ENCODE results near the gene DCAF8.

The DCAF8 gene

DNA sequence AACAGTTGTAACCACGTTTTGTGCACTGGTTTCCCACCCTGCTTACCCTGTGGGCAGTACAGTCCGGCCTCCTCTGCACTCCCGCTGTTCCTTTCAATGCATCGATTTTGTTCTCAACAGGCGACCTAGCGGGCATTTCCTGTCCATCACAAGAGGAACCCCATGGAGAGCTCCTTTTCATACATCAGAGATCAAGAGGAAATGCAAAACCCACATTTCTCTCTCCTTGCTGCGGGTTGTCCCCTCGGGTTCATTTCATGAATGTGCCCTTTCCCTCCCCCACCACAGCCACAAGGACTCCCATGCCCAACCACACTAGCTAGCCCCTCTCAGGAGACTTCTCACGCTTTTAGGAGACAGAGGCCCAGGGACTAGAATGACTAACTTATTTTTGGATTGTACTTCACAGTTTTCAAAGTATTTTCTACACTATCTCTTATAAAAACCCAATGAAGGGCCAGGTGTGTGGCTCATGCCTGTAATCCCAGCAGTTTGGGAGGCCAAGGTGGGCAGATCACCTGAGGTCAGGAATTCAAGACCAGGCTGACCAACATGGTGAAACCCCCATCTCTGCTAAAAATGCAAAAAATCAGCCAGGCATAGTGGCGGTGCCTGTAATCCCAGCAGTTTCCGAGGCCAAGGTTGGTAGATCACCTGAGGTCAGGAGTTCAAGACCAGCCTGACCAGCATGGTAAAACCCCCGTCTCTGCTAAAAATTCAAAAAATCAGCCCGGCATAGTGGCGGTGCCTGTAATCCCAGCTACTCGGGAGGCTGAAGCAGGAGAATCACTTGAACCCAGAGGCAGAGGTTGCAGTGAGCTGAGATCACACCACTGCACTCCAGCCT is 92.6 kb downstream of the DCAF8 start:
- DNase-seq (ENCODE audit: low spot score) = no peak

DNA sequence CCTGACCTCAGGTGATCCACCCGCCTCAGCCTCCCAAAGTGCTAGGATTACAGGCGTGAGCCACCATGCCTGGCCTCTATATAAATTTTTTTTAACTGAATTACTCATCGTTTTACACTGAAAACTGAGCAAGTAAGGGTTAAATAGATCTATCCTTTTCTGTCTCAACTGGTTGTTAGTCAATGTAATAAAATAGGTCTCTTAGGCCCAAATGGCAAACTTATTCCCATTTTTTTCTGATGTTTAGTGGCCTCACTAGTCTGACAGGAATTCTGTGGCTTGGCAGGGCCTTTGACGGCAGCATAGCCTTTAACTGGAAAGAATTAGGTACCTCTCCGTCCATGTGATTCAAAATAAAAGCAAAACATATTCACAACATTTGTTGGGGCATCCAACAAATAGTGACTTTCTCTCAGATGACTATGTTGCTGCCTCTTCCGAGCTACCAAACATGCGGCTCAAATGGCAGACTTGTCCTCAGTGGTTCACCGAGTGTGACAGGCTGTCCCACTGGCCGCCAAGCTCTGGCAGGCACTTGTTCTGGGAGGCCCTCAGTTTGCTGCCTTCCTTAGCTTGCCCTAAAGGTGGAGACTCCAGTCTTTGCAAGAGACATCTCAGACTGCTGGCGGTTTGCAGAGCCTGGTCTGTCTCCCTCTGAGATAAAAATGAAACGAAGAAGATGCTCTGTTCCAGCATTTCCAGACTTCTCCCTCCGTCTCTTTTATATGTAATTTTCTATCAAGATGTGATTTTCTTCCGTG is 93.6 kb downstream of the DCAF8 start:
- DNase-seq (ENCODE audit: low spot score) = no peak

DNA sequence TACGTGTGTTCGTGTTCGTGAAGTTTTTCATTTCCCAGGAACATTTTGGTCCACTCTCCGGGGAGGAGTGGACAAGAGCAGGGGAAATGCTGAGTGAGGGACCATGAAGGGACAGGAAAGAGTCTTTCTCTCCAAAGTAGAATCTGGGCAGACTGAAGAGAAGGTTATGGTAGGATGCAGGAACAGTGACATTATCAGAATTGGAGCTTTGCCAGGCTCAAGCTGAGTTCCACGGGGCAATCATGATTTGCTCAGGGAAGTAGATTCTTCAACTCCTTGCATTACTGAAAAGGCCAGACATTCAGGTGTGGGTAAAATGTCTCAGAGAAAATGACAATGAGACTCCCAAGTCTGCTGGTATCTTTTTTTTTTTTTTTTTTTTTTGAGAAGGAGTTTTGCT is 94.3 kb downstream of the DCAF8 start:
- no peak for DNase-seq (ENCODE audit: low spot score)

DNA sequence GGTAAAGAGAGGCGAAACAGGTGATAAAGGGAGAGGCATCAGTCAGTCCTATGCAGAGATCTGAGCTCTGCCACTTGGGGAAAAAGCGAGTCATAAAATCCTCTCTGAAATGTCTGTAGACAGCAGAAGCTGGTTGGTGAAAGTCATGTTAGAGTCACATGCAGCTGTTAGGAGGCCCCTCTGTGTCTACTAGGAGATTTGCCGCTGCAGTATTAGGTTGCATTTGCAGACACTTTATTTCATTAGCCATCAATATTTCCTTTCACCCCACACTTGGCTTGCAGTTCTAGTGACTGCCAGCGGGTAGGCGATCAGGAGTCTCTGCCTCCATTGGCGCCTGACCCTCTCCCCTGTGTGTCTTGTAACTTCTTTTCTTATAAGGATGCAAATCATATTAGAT is 94.8 kb downstream of the DCAF8 start:
- no peak for DNase-seq (ENCODE audit: low spot score)

DNA sequence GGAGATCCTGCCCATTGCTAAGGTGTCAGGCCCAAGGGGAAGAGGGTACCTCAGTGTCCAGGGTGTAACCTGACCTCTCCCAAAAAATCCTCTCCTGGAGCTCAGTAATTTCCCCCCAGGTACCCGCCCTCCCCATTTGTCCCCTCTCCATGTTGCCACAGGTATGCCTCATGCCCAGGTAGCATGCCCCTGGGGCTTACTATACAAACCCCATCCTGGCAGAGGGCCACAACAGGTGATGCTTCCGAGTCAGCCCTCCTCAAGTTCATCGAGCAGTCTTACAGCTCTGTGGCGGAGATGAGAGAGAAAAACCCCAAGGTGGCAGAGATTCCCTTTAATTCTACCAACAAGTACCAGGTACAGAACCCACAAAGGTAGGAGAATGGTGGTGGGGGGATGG is 95.3 kb downstream of the DCAF8 start:
- DNase-seq (ENCODE audit: low spot score) = no peak

DNA sequence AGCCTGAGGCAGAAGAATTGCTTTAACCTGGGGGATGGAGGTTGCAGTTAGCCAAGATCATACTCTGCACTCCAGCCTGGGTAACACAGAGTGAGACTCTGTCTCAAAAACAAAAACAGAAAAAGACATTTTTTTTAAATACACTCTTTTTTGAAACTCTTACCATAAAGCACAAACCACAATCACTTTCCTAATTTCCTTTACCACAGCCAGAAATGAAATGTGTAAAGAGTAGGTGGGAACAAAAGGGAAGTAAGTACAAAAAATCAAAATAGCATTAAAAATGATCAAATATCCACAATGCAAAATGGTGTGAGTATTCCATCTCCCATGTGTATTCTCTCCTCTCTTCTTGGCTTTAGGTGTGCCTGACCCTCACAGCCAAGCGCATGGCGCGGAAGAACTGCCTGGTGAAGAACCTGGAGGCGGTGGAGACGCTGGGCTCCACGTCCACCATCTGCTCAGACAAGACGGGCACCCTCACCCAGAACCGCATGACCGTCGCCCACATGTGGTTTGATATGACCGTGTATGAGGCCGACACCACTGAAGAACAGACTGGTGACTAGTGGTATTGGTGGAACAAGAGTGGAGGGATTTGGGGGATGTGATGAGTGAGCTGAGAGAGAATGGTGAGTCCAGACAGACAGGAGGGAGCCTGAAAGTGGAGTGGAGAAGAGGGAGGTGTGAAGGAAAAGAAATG is 96.0 kb downstream of the DCAF8 start:
- DNase-seq (ENCODE audit: low spot score) = no peak
